Measurements from ENCODE around the gene HLX. TPM values are rescaled to one million over a fixed set of nuclear protein-coding genes. Genes with fewer than 3 reads are reported as not detected.

HLX gene
- polyA plus RNA-seq, 1 donor from 2014 or later = not detected

- Histone ChIP-seq H3K36me3 (ENCODE audit: insufficient read depth, low read length) (no peaks in the 10 kb centered on the region), H3F3A (ENCODE audit: insufficient read depth, low read length, poor library complexity, severe bottlenecking) (no peaks in the 10 kb centered on the region), H3K4me2 (ENCODE audit: low read length) (no peak overlapping the region), H2AFZ (ENCODE audit: low read depth, low read length) (no peak overlapping the region), H3K4me3 (ENCODE audit: low read length) (no peak overlapping the region), H3K27me3 (ENCODE audit: insufficient read depth, low read depth, low read length) (no peaks in the 10 kb centered on the region), H3K79me2 (replicated peaks; ENCODE audit: insufficient read depth, low read length) (no peaks in the 10 kb centered on the region), H4K20me1 (ENCODE audit: insufficient read depth) (no peaks in the 10 kb centered on the region), H3K9me3 (ENCODE audit: low read length) (no peaks in the 10 kb centered on the region), H3K9ac (ENCODE audit: low read length) (no peak overlapping the region), H3K27ac (ENCODE audit: low read length) (no peak overlapping the region), H3K9me2 (ENCODE audit: insufficient read depth, low read length) (no peaks in the 10 kb centered on the region)
- TF ChIP-seq POLR2AphosphoS5 (IDR thresholded peaks at IDR 0.05) (no peak), EP300 (conservative IDR thresholded peaks at IDR 0.05; ENCODE audit: poor library complexity, severe bottlenecking) (no peak), CTCF (IDR thresholded peaks at IDR 0.05; ENCODE audit: poor library complexity, severe bottlenecking) (no peak)
These were observed 49.6 kb downstream of the HLX start for GRCh38 chr1:220928725-220929300.

GRCh38 chr1:220929304-220929703 is 50.1 kb downstream of the HLX start:
- H2AFZ ChIP-seq (ENCODE audit: low read depth, low read length) = no peak overlapping the region
- no peaks in the 10 kb centered on the region for H3K36me3 ChIP-seq (ENCODE audit: insufficient read depth, low read length)
- no peaks in the 10 kb centered on the region for H3K9me3 ChIP-seq (ENCODE audit: low read length)
- H4K20me1 ChIP-seq (ENCODE audit: insufficient read depth) = no peaks in the 10 kb centered on the region
- no peaks in the 10 kb centered on the region for H3K27me3 ChIP-seq (ENCODE audit: insufficient read depth, low read depth, low read length)
- no peak overlapping the region for H3K4me2 ChIP-seq (ENCODE audit: low read length)
- no peaks in the 10 kb centered on the region for H3K79me2 ChIP-seq (replicated peaks; ENCODE audit: insufficient read depth, low read length)
- no peak for TF ChIP-seq POLR2AphosphoS5 (IDR thresholded peaks at IDR 0.05)
- TF ChIP-seq RAD21 (conservative IDR thresholded peaks at IDR 0.05) = no peak
- no peak for TF ChIP-seq EP300 (conservative IDR thresholded peaks at IDR 0.05; ENCODE audit: poor library complexity, severe bottlenecking)
- no peak for TF ChIP-seq TAF1 (IDR thresholded peaks at IDR 0.05; ENCODE audit: low read depth)
- H3K4me3 ChIP-seq (ENCODE audit: low read length) = no peak overlapping the region
- no peaks in the 10 kb centered on the region for H3F3A ChIP-seq (ENCODE audit: insufficient read depth, low read length, poor library complexity, severe bottlenecking)
- no peak overlapping the region for H3K27ac ChIP-seq (ENCODE audit: low read length)
- no peaks in the 10 kb centered on the region for H3K9me2 ChIP-seq (ENCODE audit: insufficient read depth, low read length)
- H3K9ac ChIP-seq (ENCODE audit: low read length) = no peak overlapping the region

Other genes starting within 250 kb of the HLX start
- gene C1orf115, start 189.1 kb upstream of the HLX start, polyA plus RNA-seq = 0.42 and 0.88 TPM in 2 replicates
- 2.1 TPM in 1 of 2 replicates, not detected in the other for gene MTARC2, start 131.1 kb upstream of the HLX start, polyA plus RNA-seq
- gene MTARC1, start 92.5 kb upstream of the HLX start, polyA plus RNA-seq = 2.9 and 4.2 TPM in 2 replicates

Measured in neural cell (in vitro differentiated cells).